OCI-LY7 (cell line): ENCODE measurements around the gene MARCHF4. TPM values are rescaled to one million over a fixed set of nuclear protein-coding genes. Genes with fewer than 3 reads are reported as not detected.

Experiments
- BruUV-seq: library from RNA; stranded (reverse); fragments of 400-500 nt; replicated peaks from 2 replicates; lab custom pipeline; 2021; lab: Mats Ljungman, UMichigan
- CTCF ChIA-PET: fragments of 300-600 bp; sonication (Branson Sonifier 250); formaldehyde crosslinking; loops from one replicate; lab custom pipeline; 2022; ENCODE audit warnings: antibody characterized with exemption; ENCODE audit not compliant: unreplicated experiment; lab: Charles Lee
- POLR2A ChIA-PET: fragments of 300-600 bp; sonication (Branson Sonifier 250); formaldehyde crosslinking; loops from one replicate; lab custom pipeline; 2022; ENCODE audit warnings: antibody characterized with exemption; lab: Charles Lee
- DNase-seq: peaks from one replicate; pipeline ENCODE4 v3.0.0-alpha.2; 2015; ENCODE audit warnings: low spot score
- H2AFZ ChIP-seq: fragments of 200-600 bp; sonication (generic), shearing (Covaris generic); 2 replicates; pipeline ENCODE4 v1.6.1; 2014; ENCODE audit warnings: mild to moderate bottlenecking, antibody characterized with exemption, low read length, moderate library complexity
- H3K27ac ChIP-seq: fragments of 200-600 bp; sonication (generic); 2 replicates; pipeline ENCODE4 v1.5.1; 2014; ENCODE audit warnings: mixed run types, low read depth, mild to moderate bottlenecking, moderate library complexity, low read length, inconsistent platforms; ENCODE audit not compliant: poor library complexity, severe bottlenecking
- H3K36me3 ChIP-seq: fragments of 200-600 bp; sonication (generic); 2 replicates; pipeline ENCODE4 v1.6.1; 2014; ENCODE audit warnings: mild to moderate bottlenecking, antibody characterized with exemption, low read length, moderate library complexity, mixed read lengths; ENCODE audit not compliant: insufficient read depth
- H3K4me1 ChIP-seq: fragments of 200-600 bp; sonication (generic); 2 replicates; pipeline ENCODE4 v1.5.1; 2014; ENCODE audit warnings: mild to moderate bottlenecking, low read length; ENCODE audit not compliant: insufficient read depth, poor library complexity, severe bottlenecking
- H3K4me2 ChIP-seq: fragments of 200-600 bp; sonication (generic); 2 replicates; pipeline ENCODE4 v1.6.1; 2014; ENCODE audit warnings: mild to moderate bottlenecking, low read length
- H3K4me3 ChIP-seq: fragments of 200-600 bp; sonication (generic); 2 replicates; pipeline ENCODE4 v1.5.1; 2014; ENCODE audit warnings: mild to moderate bottlenecking, low read depth, low read length; ENCODE audit not compliant: poor library complexity, severe bottlenecking
- H3K79me2 ChIP-seq: fragments of 200-600 bp; sonication (generic); 2 replicates; pipeline ENCODE4 v1.6.1; 2016; ENCODE audit warnings: low read depth, mild to moderate bottlenecking, low read length, moderate library complexity, mixed read lengths; ENCODE audit not compliant: insufficient read depth
- H3K9me2 ChIP-seq: fragments of 200-600 bp; sonication (generic); 2 replicates; pipeline ENCODE4 v1.6.1; 2016; ENCODE audit warnings: mild to moderate bottlenecking, low read length, mixed read lengths; ENCODE audit not compliant: insufficient read depth
- H3K9me3 ChIP-seq: fragments of 200-600 bp; sonication (generic); 2 replicates; pipeline ENCODE4 v1.6.1; 2014; ENCODE audit warnings: mild to moderate bottlenecking, mixed run types, low read length, mixed read lengths
- H4K20me1 ChIP-seq: fragments of 200-600 bp; sonication (generic); 2 replicates; pipeline ENCODE4 v1.6.1; 2014; ENCODE audit warnings: mild to moderate bottlenecking, antibody characterized with exemption, low read length, moderate library complexity, mixed read lengths; ENCODE audit not compliant: insufficient read depth
- EZH2phosphoT487 ChIP-seq: fragments of 200-600 bp; sonication (generic); IDR thresholded peaks from 2 replicates; pipeline ENCODE4 v1.6.1; 2018; ENCODE audit warnings: low read depth, borderline replicate concordance, mild to moderate bottlenecking, mixed run types, antibody characterized with exemption, low read length, moderate library complexity, mixed read lengths
- intact Hi-C: fragments of 100-400 bp; cut with micrococcal nuclease; formaldehyde crosslinking; loops from one replicate; pipeline ENCODE4 v1.10.0; 2022; ENCODE audit not compliant: unreplicated experiment
- total RNA-seq, 2 experiments: library from RNA; depleted of rRNA in 1 of 2; stranded (reverse); fragments of >200 nt in 1 of 2; shearing (Covaris generic) in 1 of 2; gene quantifications; 2 replicates each; pipeline ENCODE4 v1.2.3, GENCODE V29; 2014 to 2022
- TF ChIP-seq, protein P1 (sequence below): fragments of 200-600 bp; sonication (generic); conservative IDR thresholded peaks from 2 replicates; pipeline ENCODE4 v1.5.1; 2014; ENCODE audit warnings: mild to moderate bottlenecking, antibody characterized with exemption, low read length, moderate library complexity, mixed read lengths

Gene MARCHF4
- total RNA-seq, 2 experiments from 2014 or later: not detected

DNA sequence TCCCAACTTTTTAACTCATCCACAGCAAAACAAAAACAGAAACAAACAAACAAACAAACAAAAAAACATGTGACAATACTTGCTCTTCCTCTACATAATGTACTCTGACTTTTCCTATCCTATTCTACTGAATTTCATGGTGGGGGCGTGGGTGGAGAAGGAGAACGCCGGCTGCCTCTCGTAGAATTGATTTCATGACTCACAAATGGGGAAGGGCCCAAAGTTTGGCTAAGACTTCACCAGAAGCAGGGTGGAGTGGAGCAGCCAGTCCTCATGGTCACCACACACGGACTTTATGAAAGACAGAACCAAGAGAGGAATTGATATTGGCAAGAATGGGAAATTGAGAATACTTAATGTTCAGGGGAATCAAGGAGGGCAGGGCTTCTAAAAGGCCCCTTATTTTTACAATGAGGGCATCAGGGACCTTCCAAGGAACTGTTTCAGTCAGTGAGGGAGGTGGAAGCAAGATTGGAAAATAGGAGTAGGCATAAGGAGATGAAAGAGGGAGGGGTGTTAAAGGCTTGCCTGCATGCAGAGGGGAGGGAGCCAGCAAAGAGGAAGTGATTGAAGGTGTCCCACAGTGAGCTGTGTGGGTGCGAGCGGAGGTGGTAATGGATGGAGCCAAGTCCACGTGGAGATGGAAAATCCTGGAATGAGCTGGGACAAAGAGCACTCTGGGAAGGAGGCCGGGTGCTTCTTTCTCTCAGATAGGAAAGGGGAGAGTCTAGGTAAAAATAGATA is 27.9 kb downstream of the MARCHF4 start:
- Histone ChIP-seq H3K9me3 (no peaks in the 10 kb centered on the region), H3K27ac (no peak overlapping the region), H3K4me1 (no peaks in the 10 kb centered on the region), H3K4me2 (no peak overlapping the region), H3K79me2 (no peaks in the 10 kb centered on the region), H2AFZ (no peak overlapping the region), H4K20me1 (no peaks in the 10 kb centered on the region), H3K4me3 (no peak overlapping the region), H3K36me3 (no peaks in the 10 kb centered on the region), H3K9me2 (no peaks in the 10 kb centered on the region)
- no TSS peak for BruUV-seq
- DNase-seq: no peak
- POLR2A ChIA-PET: interaction anchor here (1.1 kb wide), 1 partner anchor 8 kb away, joined by 3 read pairs; no protein-coding TSS in a partner anchor
- intact Hi-C loops: no loop called here
- no peak for TF ChIP-seq EZH2phosphoT487
- TF ChIP-seq, protein P1, sequence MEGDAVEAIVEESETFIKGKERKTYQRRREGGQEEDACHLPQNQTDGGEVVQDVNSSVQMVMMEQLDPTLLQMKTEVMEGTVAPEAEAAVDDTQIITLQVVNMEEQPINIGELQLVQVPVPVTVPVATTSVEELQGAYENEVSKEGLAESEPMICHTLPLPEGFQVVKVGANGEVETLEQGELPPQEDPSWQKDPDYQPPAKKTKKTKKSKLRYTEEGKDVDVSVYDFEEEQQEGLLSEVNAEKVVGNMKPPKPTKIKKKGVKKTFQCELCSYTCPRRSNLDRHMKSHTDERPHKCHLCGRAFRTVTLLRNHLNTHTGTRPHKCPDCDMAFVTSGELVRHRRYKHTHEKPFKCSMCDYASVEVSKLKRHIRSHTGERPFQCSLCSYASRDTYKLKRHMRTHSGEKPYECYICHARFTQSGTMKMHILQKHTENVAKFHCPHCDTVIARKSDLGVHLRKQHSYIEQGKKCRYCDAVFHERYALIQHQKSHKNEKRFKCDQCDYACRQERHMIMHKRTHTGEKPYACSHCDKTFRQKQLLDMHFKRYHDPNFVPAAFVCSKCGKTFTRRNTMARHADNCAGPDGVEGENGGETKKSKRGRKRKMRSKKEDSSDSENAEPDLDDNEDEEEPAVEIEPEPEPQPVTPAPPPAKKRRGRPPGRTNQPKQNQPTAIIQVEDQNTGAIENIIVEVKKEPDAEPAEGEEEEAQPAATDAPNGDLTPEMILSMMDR: no peak
- CTCF ChIA-PET: no interaction called here

DNA sequence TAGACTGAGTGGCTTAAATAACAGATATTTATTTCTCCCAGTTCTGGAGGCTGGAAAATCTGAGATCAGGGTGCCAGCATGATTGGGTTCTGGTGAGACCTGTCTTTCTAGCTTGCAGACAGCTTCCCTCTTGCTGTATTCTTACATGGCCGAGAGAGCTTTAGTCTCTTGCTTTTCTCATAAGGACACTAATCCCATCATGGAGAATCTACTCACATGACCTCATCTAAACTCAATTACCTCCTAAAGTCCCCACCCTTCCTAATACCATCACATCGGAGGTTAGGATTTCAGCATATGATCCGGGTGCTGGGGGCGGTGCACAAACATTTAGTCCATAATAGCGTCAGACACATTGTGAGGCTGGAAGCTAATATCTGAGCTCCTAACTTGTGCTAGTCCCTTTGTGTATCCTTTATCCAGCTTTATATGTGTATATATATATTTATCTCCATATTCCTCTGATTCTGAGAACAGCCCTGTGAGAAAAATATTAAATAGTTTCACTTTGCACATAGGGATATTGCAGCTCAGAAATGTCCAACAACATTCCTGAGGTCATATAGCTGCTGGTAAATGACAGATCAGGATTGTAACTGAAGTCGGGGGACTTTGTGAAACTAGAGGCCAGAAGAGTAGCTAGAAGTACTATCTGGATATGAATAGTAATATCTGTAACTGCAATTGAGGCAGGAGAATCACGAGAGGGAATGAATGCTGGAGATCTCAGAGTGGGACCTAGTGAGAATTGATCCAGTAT is 28.9 kb downstream of the MARCHF4 start:
- TF ChIP-seq EZH2phosphoT487: no peak
- TF ChIP-seq, protein P1: no peak
- Histone ChIP-seq H2AFZ (no peak overlapping the region), H3K9me3 (no peaks in the 10 kb centered on the region), H3K36me3 (no peaks in the 10 kb centered on the region), H3K4me1 (no peaks in the 10 kb centered on the region), H3K9me2 (no peaks in the 10 kb centered on the region), H3K4me3 (no peak overlapping the region), H4K20me1 (no peaks in the 10 kb centered on the region), H3K27ac (no peak overlapping the region), H3K4me2 (no peak overlapping the region), H3K79me2 (no peaks in the 10 kb centered on the region)
- intact Hi-C loops: no loop called here
- ChIA-PET POLR2A (interaction anchor here (0.7 to 1.1 kb wide), 2 partner anchors 9 to 253 kb away, joined by 3 to 4 read pairs; no protein-coding TSS in a partner anchor), CTCF (interaction anchor here (0.6 kb wide), 1 partner anchor 156 kb away, joined by 3 read pairs; no protein-coding TSS in a partner anchor)
- no TSS peak for BruUV-seq
- DNase-seq: no peak
